Putamen (tissue), 1 donor: ENCODE results near the gene CHD9.
A peak's percentile ranks its signal among the peaks of the same experiment; 100 is the strongest.

Source experiments
- DNase-seq: peaks from one replicate; pipeline ENCODE4 v3.0.0-alpha.2; 2016; ENCODE audit warnings: low spot score

CHD9 gene

GRCh38 chr16:53094013-53094630 lies 39.3 kb downstream of the CHD9 start:
- DNase-seq = peak; percentile 31

- DNase-seq = no peak
Measured at GRCh38 chr16:53097190-53097589, 42.4 kb downstream of the CHD9 start.

GRCh38 chr16:53098526-53099317 lies 43.9 kb downstream of the CHD9 start:
- peak; percentile 76 for DNase-seq

GRCh38 chr16:53099318-53100130 lies 44.7 kb downstream of the CHD9 start:
- peak; percentile 94 for DNase-seq

- no peak for DNase-seq
Measured at GRCh38 chr16:53100131-53100748, 45.4 kb downstream of the CHD9 start.

GRCh38 chr16:53100889-53101288 lies 46.1 kb downstream of the CHD9 start:
- DNase-seq = no peak

GRCh38 chr16:53103811-53104210 lies 49.0 kb downstream of the CHD9 start:
- DNase-seq = no peak

- DNase-seq = no peak
Measured at GRCh38 chr16:53105565-53105964, 50.8 kb downstream of the CHD9 start.

GRCh38 chr16:53111078-53111791 lies 56.4 kb downstream of the CHD9 start:
- no peak for DNase-seq

- no peak for DNase-seq
Measured at GRCh38 chr16:53112015-53112414, 57.2 kb downstream of the CHD9 start.

GRCh38 chr16:53115047-53115446 lies 60.3 kb downstream of the CHD9 start:
- DNase-seq = no peak

GRCh38 chr16:53115773-53116172 lies 61.0 kb downstream of the CHD9 start:
- no peak for DNase-seq

- no peak for DNase-seq
Measured at GRCh38 chr16:53121043-53121620, 66.3 kb downstream of the CHD9 start.

- no peak for DNase-seq
Measured at GRCh38 chr16:53121661-53122060, 66.9 kb downstream of the CHD9 start.

GRCh38 chr16:53123747-53124146 lies 69.0 kb downstream of the CHD9 start:
- DNase-seq = no peak

GRCh38 chr16:53126390-53126789 lies 71.6 kb downstream of the CHD9 start:
- no peak for DNase-seq

GRCh38 chr16:53129281-53130158 lies 74.7 kb downstream of the CHD9 start:
- peak; percentile 4 for DNase-seq

- peak; percentile 97 for DNase-seq
Measured at GRCh38 chr16:53130159-53131049, 75.6 kb downstream of the CHD9 start.

- DNase-seq = no peak
Measured at GRCh38 chr16:53131050-53131362, 76.2 kb downstream of the CHD9 start.
